ENCODE measurements around the gene OR56A1. TPM values are rescaled to one million over a fixed set of nuclear protein-coding genes. Genes with fewer than 3 reads are reported as not detected.
"Not testable (repeated sequence)": the region's sequence is repeated elsewhere in the genome, so short reads cannot be mapped to it uniquely, and the experiment has no call there.

The OR56A1 gene
- not detected for total RNA-seq

- H3K27me3 Mint-ChIP-seq, result peaks cover 12% of the 10 kb centered on the region
- no peak within 1 kb of the TSS for H3K4me3 Mint-ChIP-seq
- no peaks in the 10 kb centered on the region for H3K36me3 Mint-ChIP-seq (ENCODE audit: low read depth)
- H3K27ac Mint-ChIP-seq, result no peak within 1 kb of the TSS
- H3K9me3 Mint-ChIP-seq, result no peaks in the 10 kb centered on the region
- ATAC-seq (replicated peaks), result no peak
- H3K4me1 Mint-ChIP-seq, result no peaks in the 10 kb centered on the region
Observed at GRCh38 chr11:6030708-6031405, at the start of gene OR56A1. OR56A1 (minus strand) TSS chr11:6030758; CDS start chr11:6027692, 3,066 bp downstream.

- Mint-ChIP-seq H3K27me3 (peaks cover 20% of the 10 kb centered on the region), H3K27ac (no peak overlapping the region), H3K9me3 (peaks cover 8% of the 10 kb centered on the region), H3K4me1 (no peaks in the 10 kb centered on the region), H3K4me3 (no peak overlapping the region), H3K36me3 (ENCODE audit: low read depth) (no peaks in the 10 kb centered on the region)
- no peak for ATAC-seq (replicated peaks)
Observed at GRCh38 chr11:6079463-6079862, 48.9 kb upstream of the OR56A1 start.

GRCh38 chr11:6077723-6078122 lies 47.2 kb upstream of the OR56A1 start:
- Mint-ChIP-seq H3K36me3 (ENCODE audit: low read depth) (no peaks in the 10 kb centered on the region), H3K4me1 (no peaks in the 10 kb centered on the region), H3K9me3 (peaks cover 5% of the 10 kb centered on the region), H3K27me3 (peaks cover 26% of the 10 kb centered on the region), H3K27ac (no peak overlapping the region), H3K4me3 (no peak overlapping the region)
- ATAC-seq (replicated peaks), result no peak

- H3K4me1 Mint-ChIP-seq; H3K27ac Mint-ChIP-seq; H3K9me3 Mint-ChIP-seq; H3K36me3 Mint-ChIP-seq (ENCODE audit: low read depth); ATAC-seq (replicated peaks); H3K4me3 Mint-ChIP-seq: not testable (repeated sequence)
- peaks cover 26% of the 10 kb centered on the region for H3K27me3 Mint-ChIP-seq
Observed at GRCh38 chr11:6076443-6076842, 45.9 kb upstream of the OR56A1 start.

GRCh38 chr11:6067502-6067901 lies 36.9 kb upstream of the OR56A1 start:
- ATAC-seq (replicated peaks), result no peak
- Mint-ChIP-seq H3K9me3 (no peaks in the 10 kb centered on the region), H3K4me1 (no peaks in the 10 kb centered on the region), H3K4me3 (no peak overlapping the region), H3K27ac (no peak overlapping the region), H3K36me3 (ENCODE audit: low read depth) (no peaks in the 10 kb centered on the region), H3K27me3 (peaks cover 8% of the 10 kb centered on the region)

GRCh38 chr11:6062691-6063358 lies 32.3 kb upstream of the OR56A1 start:
- Mint-ChIP-seq H3K9me3 (no peaks in the 10 kb centered on the region), H3K4me1 (no peaks in the 10 kb centered on the region), H3K4me3 (no peak overlapping the region), H3K36me3 (ENCODE audit: low read depth) (no peaks in the 10 kb centered on the region), H3K27ac (no peak overlapping the region), H3K27me3 (peaks cover 18% of the 10 kb centered on the region)
- ATAC-seq (replicated peaks), result no peak

GRCh38 chr11:6061475-6061874 lies 30.9 kb upstream of the OR56A1 start:
- H3K4me1 Mint-ChIP-seq, result no peaks in the 10 kb centered on the region
- H3K27me3 Mint-ChIP-seq, result peaks cover 18% of the 10 kb centered on the region
- no peak for ATAC-seq (replicated peaks)
- H3K4me3 Mint-ChIP-seq, result no peak overlapping the region
- H3K27ac Mint-ChIP-seq, result no peak overlapping the region
- no peaks in the 10 kb centered on the region for H3K9me3 Mint-ChIP-seq
- H3K36me3 Mint-ChIP-seq (ENCODE audit: low read depth), result no peaks in the 10 kb centered on the region

GRCh38 chr11:6057452-6057851 lies 26.9 kb upstream of the OR56A1 start:
- no peak for ATAC-seq (replicated peaks)
- no peak overlapping the region for H3K27ac Mint-ChIP-seq
- no peaks in the 10 kb centered on the region for H3K36me3 Mint-ChIP-seq (ENCODE audit: low read depth)
- no peaks in the 10 kb centered on the region for H3K4me1 Mint-ChIP-seq
- peaks cover 27% of the 10 kb centered on the region for H3K27me3 Mint-ChIP-seq
- H3K9me3 Mint-ChIP-seq, result no peaks in the 10 kb centered on the region
- H3K4me3 Mint-ChIP-seq, result no peak overlapping the region

GRCh38 chr11:6055569-6055968 lies 25.0 kb upstream of the OR56A1 start:
- Mint-ChIP-seq H3K4me1 (no peaks in the 10 kb centered on the region), H3K27ac (no peak overlapping the region), H3K27me3 (peaks cover 31% of the 10 kb centered on the region), H3K4me3 (no peak overlapping the region), H3K9me3 (no peaks in the 10 kb centered on the region), H3K36me3 (ENCODE audit: low read depth) (no peaks in the 10 kb centered on the region)
- no peak for ATAC-seq (replicated peaks)

- no peaks in the 10 kb centered on the region for H3K36me3 Mint-ChIP-seq (ENCODE audit: low read depth)
- H3K9me3 Mint-ChIP-seq, result no peaks in the 10 kb centered on the region
- no peak for ATAC-seq (replicated peaks)
Observed at GRCh38 chr11:6052374-6052773, 21.8 kb upstream of the OR56A1 start.

GRCh38 chr11:6040874-6041273 lies 10.3 kb upstream of the OR56A1 start:
- no peak for ATAC-seq (replicated peaks)
- Mint-ChIP-seq H3K27me3 (peaks cover 11% of the 10 kb centered on the region), H3K36me3 (ENCODE audit: low read depth) (no peaks in the 10 kb centered on the region), H3K4me3 (no peak overlapping the region), H3K4me1 (no peaks in the 10 kb centered on the region), H3K27ac (no peak overlapping the region), H3K9me3 (no peaks in the 10 kb centered on the region)

More at GRCh38 chr11:6052374-6052773, 21.8 kb upstream of the OR56A1 start:
- Mint-ChIP-seq H3K27ac (no peak overlapping the region), H3K27me3 (peaks cover 28% of the 10 kb centered on the region), H3K4me1 (no peaks in the 10 kb centered on the region), H3K4me3 (no peak overlapping the region)

- Mint-ChIP-seq H3K27ac (no peak overlapping the region), H3K4me3 (no peak overlapping the region), H3K27me3 (peaks cover 15% of the 10 kb centered on the region), H3K36me3 (ENCODE audit: low read depth) (no peaks in the 10 kb centered on the region), H3K9me3 (no peaks in the 10 kb centered on the region), H3K4me1 (no peaks in the 10 kb centered on the region)
- no peak for ATAC-seq (replicated peaks)
Observed at GRCh38 chr11:6027501-6027900, 3.1 kb downstream of the OR56A1 start.

- Mint-ChIP-seq H3K36me3 (ENCODE audit: low read depth) (no peaks in the 10 kb centered on the region), H3K4me1 (no peaks in the 10 kb centered on the region), H3K27me3 (peaks cover 15% of the 10 kb centered on the region), H3K9me3 (no peaks in the 10 kb centered on the region), H3K4me3 (no peak overlapping the region), H3K27ac (no peak overlapping the region)
- ATAC-seq (replicated peaks), result no peak
Observed at GRCh38 chr11:6025056-6025455, 5.5 kb downstream of the OR56A1 start.

GRCh38 chr11:6022956-6023355 lies 7.6 kb downstream of the OR56A1 start:
- H3K27me3 Mint-ChIP-seq, result peaks cover 12% of the 10 kb centered on the region
- H3K27ac Mint-ChIP-seq, result no peak overlapping the region
- H3K36me3 Mint-ChIP-seq (ENCODE audit: low read depth), result no peaks in the 10 kb centered on the region
- no peaks in the 10 kb centered on the region for H3K4me1 Mint-ChIP-seq
- no peak overlapping the region for H3K4me3 Mint-ChIP-seq
- ATAC-seq (replicated peaks), result peak; percentile 43
- H3K9me3 Mint-ChIP-seq, result no peaks in the 10 kb centered on the region

GRCh38 chr11:6013042-6013441 lies 17.5 kb downstream of the OR56A1 start:
- no peak for ATAC-seq (replicated peaks)

More at GRCh38 chr11:6013042-6013441, 17.5 kb downstream of the OR56A1 start:
- Mint-ChIP-seq H3K27ac (no peak overlapping the region), H3K36me3 (ENCODE audit: low read depth) (no peaks in the 10 kb centered on the region), H3K4me1 (no peaks in the 10 kb centered on the region), H3K4me3 (no peak overlapping the region), H3K27me3 (peaks cover 7% of the 10 kb centered on the region), H3K9me3 (no peaks in the 10 kb centered on the region)

All from activated T-helper 17 cell treated with anti-CD3 and anti-CD28 coated beads, Interleukin-2, amount 50 U/mL, for 72 hours (primary cell).